Measurements from ENCODE around the gene OR52I1. TPM values are rescaled to one million over a fixed set of nuclear protein-coding genes. Genes with fewer than 3 reads are reported as not detected.

The OR52I1 gene
- total RNA-seq (2013; cell fraction: nucleolus; rRNA removed), result not detected in 2 replicates
- total RNA-seq (2014; rRNA removed) (not detected in 2 replicates), total RNA-seq (2014; rRNA removed; fragmentation: Illumina TruSeq; extraction: Trizol) (not detected in 2 replicates), total RNA-seq (2021) (not detected in 2 replicates), polyA plus RNA-seq (2011; rRNA removed) (not detected in 2 replicates), polyA plus RNA-seq (2014; fragmentation: Illumina TruSeq; extraction: Trizol) (not detected in 2 replicates), polyA plus RNA-seq (2014; fragmentation: Nextera tagmentation; extraction: Ambion mirVana) (not detected), polyA plus RNA-seq (2014; rRNA removed) (not detected in 2 replicates), polyA plus RNA-seq (2016; fragmentation: Nextera tagmentation; extraction: Ambion mirVana) (not detected), polyA minus RNA-seq (2011; rRNA and poly(A)+ RNA removed) (not detected in 2 replicates), Bru-seq, nascent RNA (not detected), BruChase-seq, experiment 1, labeled RNA remaining after a 6-hour chase (not detected), BruChase-seq, experiment 2, labeled RNA remaining after a 2-hour chase (not detected)
- polyA plus RNA-seq (2011; ENCODE audit: low read depth), result not detected
- polyA plus RNA-seq (2011; cell fraction: cytosol; rRNA removed), result not detected in 2 replicates
- polyA plus RNA-seq (2011; cell fraction: nucleus; rRNA removed), result not detected in 2 replicates
- not detected in 2 replicates for polyA plus RNA-seq (2012)
- not detected in 2 replicates for polyA minus RNA-seq (2011; cell fraction: cytosol; rRNA and poly(A)+ RNA removed)
- polyA minus RNA-seq (2011; cell fraction: nucleus; rRNA and poly(A)+ RNA removed), result not detected in 2 replicates
- long read RNA-seq, experiment 1, result 0 reads
- long read RNA-seq, experiment 2, result 0 reads

GRCh38 chr11:4593739-4594138 lies at the start of gene OR52I1:
OR52I1 (plus strand) TSS chr11:4594039; CDS start chr11:4594039, 0 bp downstream.
- CTCF ChIA-PET, result interaction anchor here (1.2 kb wide), 1 partner anchor 14 kb away, joined by 4 read pairs; no protein-coding TSS in a partner anchor
- H3K4me2 ChIP-seq (ENCODE audit: control insufficient read depth, insufficient read depth), result no peak within 1 kb of the TSS
- H2AFZ ChIP-seq (ENCODE audit: control insufficient read depth, low read depth, low read length), result no peak within 1 kb of the TSS
- BruUV-seq (replicated peaks), result no TSS peak
- WGBS (ENCODE audit: insufficient coverage, insufficient replicate concordance, low lambda C conversion rate, missing lambda C conversion rate), result 88% methylated on average over 1 of the region's 1 CpG
- intact Hi-C loops (cut with micrococcal nuclease; ENCODE audit: unreplicated experiment), result no loop called here
- RAD21 ChIA-PET (ENCODE audit: unreplicated experiment), result no interaction called here
- POLR2A ChIA-PET, result no interaction called here
- in situ Hi-C loops (cut with MboI), result no loop called here
- H3K27me3 ChIP-seq (replicated peaks in 1 of 2; ENCODE audit: control insufficient read depth in 2 of 2, insufficient read depth in 2 of 2, low read length in 1 of 2), result no peaks in the 10 kb centered on the region
- DNase-seq (ENCODE audit: low read depth, low spot score) (no peak), FAIRE-seq (no peak), ATAC-seq (no peak)
- no peak within 1 kb of the TSS for H3K9ac ChIP-seq (ENCODE audit: control insufficient read depth, insufficient read depth, low read length)
- no peaks in the 10 kb centered on the region for H3K79me2 ChIP-seq (ENCODE audit: control insufficient read depth, insufficient read depth, low read length)
- no peaks in the 10 kb centered on the region for H3K4me1 ChIP-seq (ENCODE audit: control insufficient read depth, insufficient read depth, low read length)
- TF ChIP-seq EED (IDR thresholded peaks at IDR 0.05; ENCODE audit: low read depth) (no peak), ZNF687 (IDR thresholded peaks at IDR 0.05) (no peak), IRF3 (IDR thresholded peaks at IDR 0.05) (no peak), E2F4 (IDR thresholded peaks at IDR 0.05; ENCODE audit: low read depth, low read length) (no peak), CBFB (IDR thresholded peaks at IDR 0.05; ENCODE audit: low read depth) (no peak)
- no peaks in the 10 kb centered on the region for H3K9me3 ChIP-seq (replicated peaks; ENCODE audit: control insufficient read depth, insufficient read depth, low read length)
- no peaks in the 10 kb centered on the region for H4K20me1 ChIP-seq (ENCODE audit: control insufficient read depth, insufficient read depth)
- no peak within 1 kb of the TSS for H3K27ac ChIP-seq (ENCODE audit: control insufficient read depth, insufficient read depth)
- H3K4me3 ChIP-seq, result no peak within 1 kb of the TSS
- SMC1A ChIA-PET (ENCODE audit: uncharacterized antibody, unreplicated experiment), result interaction anchor here (1.2 kb wide), 1 partner anchor 10 kb away, joined by 3 read pairs; no protein-coding TSS in a partner anchor
- H3K36me3 ChIP-seq (ENCODE audit: control insufficient read depth in 2 of 2, insufficient read depth in 2 of 2, low read length in 1 of 2), result peaks cover 0 to 3% of the 10 kb centered on the region in 2 experiments; a peak in 1 of 4 replicates

Measured in GM12878 (cell line).